ENCODE measurements around the gene SMYD3.

The SMYD3 gene

DNA sequence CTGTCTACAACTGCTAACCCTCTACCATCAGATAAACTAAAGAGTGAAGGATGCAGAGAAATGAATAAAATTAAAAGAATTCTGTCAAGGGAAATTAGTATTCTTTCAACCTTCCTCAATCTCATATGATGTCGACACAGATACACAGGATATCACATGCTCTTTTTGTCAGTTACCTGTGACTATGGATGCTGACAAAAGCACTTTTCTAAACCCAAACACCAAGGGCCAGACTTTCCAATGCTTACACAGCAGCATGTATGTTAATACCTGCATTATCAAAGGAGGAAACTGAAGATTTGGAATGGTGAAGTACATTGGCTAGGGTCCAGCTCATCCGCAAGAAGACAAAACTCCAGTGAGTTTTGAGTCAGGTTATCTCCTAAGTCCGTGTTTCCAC lies 294.0 kb downstream of the SMYD3 start:
- TF ChIP-seq TAF1 (IDR thresholded peaks at IDR 0.05; ENCODE audit: borderline replicate concordance, insufficient read depth, low read length), result no peak
- TF ChIP-seq, protein P1, sequence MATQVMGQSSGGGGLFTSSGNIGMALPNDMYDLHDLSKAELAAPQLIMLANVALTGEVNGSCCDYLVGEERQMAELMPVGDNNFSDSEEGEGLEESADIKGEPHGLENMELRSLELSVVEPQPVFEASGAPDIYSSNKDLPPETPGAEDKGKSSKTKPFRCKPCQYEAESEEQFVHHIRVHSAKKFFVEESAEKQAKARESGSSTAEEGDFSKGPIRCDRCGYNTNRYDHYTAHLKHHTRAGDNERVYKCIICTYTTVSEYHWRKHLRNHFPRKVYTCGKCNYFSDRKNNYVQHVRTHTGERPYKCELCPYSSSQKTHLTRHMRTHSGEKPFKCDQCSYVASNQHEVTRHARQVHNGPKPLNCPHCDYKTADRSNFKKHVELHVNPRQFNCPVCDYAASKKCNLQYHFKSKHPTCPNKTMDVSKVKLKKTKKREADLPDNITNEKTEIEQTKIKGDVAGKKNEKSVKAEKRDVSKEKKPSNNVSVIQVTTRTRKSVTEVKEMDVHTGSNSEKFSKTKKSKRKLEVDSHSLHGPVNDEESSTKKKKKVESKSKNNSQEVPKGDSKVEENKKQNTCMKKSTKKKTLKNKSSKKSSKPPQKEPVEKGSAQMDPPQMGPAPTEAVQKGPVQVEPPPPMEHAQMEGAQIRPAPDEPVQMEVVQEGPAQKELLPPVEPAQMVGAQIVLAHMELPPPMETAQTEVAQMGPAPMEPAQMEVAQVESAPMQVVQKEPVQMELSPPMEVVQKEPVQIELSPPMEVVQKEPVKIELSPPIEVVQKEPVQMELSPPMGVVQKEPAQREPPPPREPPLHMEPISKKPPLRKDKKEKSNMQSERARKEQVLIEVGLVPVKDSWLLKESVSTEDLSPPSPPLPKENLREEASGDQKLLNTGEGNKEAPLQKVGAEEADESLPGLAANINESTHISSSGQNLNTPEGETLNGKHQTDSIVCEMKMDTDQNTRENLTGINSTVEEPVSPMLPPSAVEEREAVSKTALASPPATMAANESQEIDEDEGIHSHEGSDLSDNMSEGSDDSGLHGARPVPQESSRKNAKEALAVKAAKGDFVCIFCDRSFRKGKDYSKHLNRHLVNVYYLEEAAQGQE (IDR thresholded peaks at IDR 0.05; ENCODE audit: insufficient read depth in 1 of 2, low read depth in 2 of 2, low read length in 2 of 2), result no peak
- no peak for TF ChIP-seq FOXP2 (optimal IDR thresholded peaks at IDR 0.05; ENCODE audit: borderline replicate concordance, extremely low read depth, extremely low read length, insufficient read depth)
- no peak for TF ChIP-seq SIN3A (IDR thresholded peaks at IDR 0.05; ENCODE audit: borderline replicate concordance, insufficient read depth, low read length)
- TF ChIP-seq POLR2AphosphoS5 (IDR thresholded peaks at IDR 0.05; ENCODE audit: low read depth, low read length), result no peak

DNA sequence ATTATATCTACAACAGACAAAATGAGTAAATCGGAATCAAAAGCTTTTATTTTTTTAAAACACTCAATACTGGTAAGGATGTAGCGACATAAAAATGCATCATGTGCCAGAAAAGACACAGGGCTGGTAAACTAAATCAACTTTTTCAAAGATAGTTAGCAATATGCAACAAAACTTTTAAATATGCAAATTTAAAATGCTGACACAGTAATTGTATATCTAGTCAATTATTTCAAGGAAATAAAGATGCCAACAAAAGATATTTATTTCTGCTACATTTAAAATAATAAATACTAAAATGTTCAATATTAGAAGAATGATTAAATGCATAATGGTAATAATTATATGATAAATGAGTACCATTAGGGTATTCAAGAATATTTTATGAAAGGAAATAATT lies 295.1 kb downstream of the SMYD3 start:
- TF ChIP-seq FOXP2 (optimal IDR thresholded peaks at IDR 0.05; ENCODE audit: borderline replicate concordance, extremely low read depth, extremely low read length, insufficient read depth), result no peak
- TF ChIP-seq, protein P1 (IDR thresholded peaks at IDR 0.05; ENCODE audit: insufficient read depth in 1 of 2, low read depth in 2 of 2, low read length in 2 of 2), result no peak
- TF ChIP-seq TAF1 (IDR thresholded peaks at IDR 0.05; ENCODE audit: borderline replicate concordance, insufficient read depth, low read length), result no peak
- no peak for TF ChIP-seq SIN3A (IDR thresholded peaks at IDR 0.05; ENCODE audit: borderline replicate concordance, insufficient read depth, low read length)
- no peak for TF ChIP-seq POLR2AphosphoS5 (IDR thresholded peaks at IDR 0.05; ENCODE audit: low read depth, low read length)

DNA sequence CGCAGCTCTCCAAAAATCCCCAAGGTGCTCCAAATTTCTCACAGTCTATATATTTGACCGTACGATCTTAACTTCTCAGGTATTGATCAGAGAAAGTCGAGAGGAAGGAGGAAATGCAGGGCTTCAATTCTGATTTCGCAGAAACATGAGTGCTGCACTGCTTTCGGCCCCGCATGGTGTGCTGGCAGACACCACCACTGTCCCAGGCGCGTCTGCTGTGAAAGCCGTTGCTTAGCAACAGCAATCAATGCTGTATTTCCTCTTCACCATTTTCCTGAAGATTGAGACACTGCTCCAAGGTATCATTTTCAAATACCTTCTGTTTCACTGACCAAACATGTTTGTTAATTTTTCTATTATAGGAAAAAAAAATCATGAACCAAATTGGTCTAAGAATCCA lies 296.3 kb downstream of the SMYD3 start:
- TF ChIP-seq TAF1 (IDR thresholded peaks at IDR 0.05; ENCODE audit: borderline replicate concordance, insufficient read depth, low read length), result no peak
- no peak for TF ChIP-seq SIN3A (IDR thresholded peaks at IDR 0.05; ENCODE audit: borderline replicate concordance, insufficient read depth, low read length)
- TF ChIP-seq, protein P1 (IDR thresholded peaks at IDR 0.05; ENCODE audit: insufficient read depth in 1 of 2, low read depth in 2 of 2, low read length in 2 of 2), result no peak
- no peak for TF ChIP-seq FOXP2 (optimal IDR thresholded peaks at IDR 0.05; ENCODE audit: borderline replicate concordance, extremely low read depth, extremely low read length, insufficient read depth)
- no peak for TF ChIP-seq POLR2AphosphoS5 (IDR thresholded peaks at IDR 0.05; ENCODE audit: low read depth, low read length)

GRCh38 chr1:246208105-246208504 lies 299.0 kb downstream of the SMYD3 start:
- TF ChIP-seq FOXP2 (optimal IDR thresholded peaks at IDR 0.05; ENCODE audit: borderline replicate concordance, extremely low read depth, extremely low read length, insufficient read depth) (no peak), POLR2AphosphoS5 (IDR thresholded peaks at IDR 0.05; ENCODE audit: low read depth, low read length) (no peak), SIN3A (IDR thresholded peaks at IDR 0.05; ENCODE audit: borderline replicate concordance, insufficient read depth, low read length) (no peak)
- TF ChIP-seq, protein P1 (IDR thresholded peaks at IDR 0.05; ENCODE audit: insufficient read depth in 1 of 2, low read depth in 2 of 2, low read length in 2 of 2), result no peak

- no peak for TF ChIP-seq SIN3A (IDR thresholded peaks at IDR 0.05; ENCODE audit: borderline replicate concordance, insufficient read depth, low read length)
- TF ChIP-seq TAF1 (IDR thresholded peaks at IDR 0.05; ENCODE audit: borderline replicate concordance, insufficient read depth, low read length), result no peak
- TF ChIP-seq FOXP2 (optimal IDR thresholded peaks at IDR 0.05; ENCODE audit: borderline replicate concordance, extremely low read depth, extremely low read length, insufficient read depth), result no peak
- TF ChIP-seq POLR2AphosphoS5 (IDR thresholded peaks at IDR 0.05; ENCODE audit: low read depth, low read length), result no peak
- TF ChIP-seq, protein P1 (IDR thresholded peaks at IDR 0.05; ENCODE audit: insufficient read depth in 1 of 2, low read depth in 2 of 2, low read length in 2 of 2), result no peak
These were observed 303.9 kb downstream of the SMYD3 start for GRCh38 chr1:246203180-246203579.
